ENCODE results near the gene KLHL7.
A peak's percentile ranks its signal among the peaks of the same experiment; 100 is the strongest.
"Not testable (repeated sequence)": the region's sequence is repeated elsewhere in the genome, so short reads cannot be mapped to it uniquely, and the experiment has no call there.

The KLHL7 gene

GRCh38 chr7:23184709-23185359 lies 79.2 kb downstream of the KLHL7 start:
- DNase-seq, result no peak

GRCh38 chr7:23185980-23186379 lies 80.4 kb downstream of the KLHL7 start:
- no peak for DNase-seq

- DNase-seq, result no peak
Observed at GRCh38 chr7:23191022-23191421, 85.4 kb downstream of the KLHL7 start.

- DNase-seq, result not testable (repeated sequence)
Observed at GRCh38 chr7:23193650-23194227, 88.2 kb downstream of the KLHL7 start.

- no peak for DNase-seq
Observed at GRCh38 chr7:23196306-23196705, 90.7 kb downstream of the KLHL7 start.

GRCh38 chr7:23197745-23198144 lies 92.2 kb downstream of the KLHL7 start:
- DNase-seq, result not testable (repeated sequence)

GRCh38 chr7:23200331-23200730 lies 94.7 kb downstream of the KLHL7 start:
- DNase-seq, result no peak

- DNase-seq, result no peak
Observed at GRCh38 chr7:23204241-23204640, 98.7 kb downstream of the KLHL7 start.

- no peak for DNase-seq
Observed at GRCh38 chr7:23205577-23205908, 100.0 kb downstream of the KLHL7 start.

GRCh38 chr7:23205909-23206767 lies 100.6 kb downstream of the KLHL7 start:
- DNase-seq, result no peak

- no peak for DNase-seq
Observed at GRCh38 chr7:23207021-23207420, 101.4 kb downstream of the KLHL7 start.

- DNase-seq, result no peak
Observed at GRCh38 chr7:23207884-23208283, 102.3 kb downstream of the KLHL7 start.

GRCh38 chr7:23208316-23208715 lies 102.7 kb downstream of the KLHL7 start:
- DNase-seq, result no peak

- DNase-seq, result no peak
Observed at GRCh38 chr7:23210506-23210905, 104.9 kb downstream of the KLHL7 start.

- DNase-seq, result peak; percentile 66
Observed at GRCh38 chr7:23211589-23211988, 106.0 kb downstream of the KLHL7 start.

GRCh38 chr7:23212395-23212794 lies 106.8 kb downstream of the KLHL7 start:
- no peak for DNase-seq

GRCh38 chr7:23212841-23213240 lies 107.3 kb downstream of the KLHL7 start:
- DNase-seq, result no peak

GRCh38 chr7:23213755-23214154 lies 108.2 kb downstream of the KLHL7 start:
- no peak for DNase-seq

GRCh38 chr7:23214423-23214822 lies 108.8 kb downstream of the KLHL7 start:
- no peak for DNase-seq

GRCh38 chr7:23214938-23215337 lies 109.4 kb downstream of the KLHL7 start:
- no peak for DNase-seq

- DNase-seq, result no peak
Observed at GRCh38 chr7:23216021-23216420, 110.4 kb downstream of the KLHL7 start.

- DNase-seq, result no peak
Observed at GRCh38 chr7:23218196-23218595, 112.6 kb downstream of the KLHL7 start.

- DNase-seq, result no peak
Observed at GRCh38 chr7:23220690-23221305, 115.2 kb downstream of the KLHL7 start.

Measured in islet precursor cell (in vitro differentiated cells).